Esophagus muscularis mucosa (tissue), 2 donors: Measurements from ENCODE around the gene COL12A1.

Experiments used
- EP300 ChIP-seq: sonication (generic); formaldehyde crosslinking; IDR thresholded peaks from one replicate; pipeline ENCODE4 v1.6.1; 2017; ENCODE audit warnings: antibody characterized with exemption
- POLR2A ChIP-seq: fragments of 450-650 bp; IDR thresholded peaks from one replicate; pipeline ENCODE4 v1.6.1; 2017; ENCODE audit warnings: antibody characterized with exemption, moderate library complexity, mild to moderate bottlenecking, low read depth

GRCh38 chr6:75107913-75108312 lies 97.9 kb downstream of the COL12A1 start:
- TF ChIP-seq POLR2A (no peak), EP300 (no peak)
